Retinal pigment epithelial cell (primary cell): ENCODE results near the gene SLMAP.

Experiments
- DNase-seq: peaks from one replicate; pipeline ENCODE4 v3.0.0-alpha.2; 2010; ENCODE audit warnings: low read depth
- H3K4me3 ChIP-seq: 2 replicates; pipeline ENCODE4 v1.5.1; 2011; ENCODE audit warnings: mild to moderate bottlenecking, low read length, control low read depth, moderate library complexity
- TF ChIP-seq, protein P1 (sequence below): conservative IDR thresholded peaks from 2 replicates; pipeline ENCODE4 v1.5.1; 2011; ENCODE audit warnings: low read depth, low read length, control low read depth, inconsistent platforms

The SLMAP gene, protein sequence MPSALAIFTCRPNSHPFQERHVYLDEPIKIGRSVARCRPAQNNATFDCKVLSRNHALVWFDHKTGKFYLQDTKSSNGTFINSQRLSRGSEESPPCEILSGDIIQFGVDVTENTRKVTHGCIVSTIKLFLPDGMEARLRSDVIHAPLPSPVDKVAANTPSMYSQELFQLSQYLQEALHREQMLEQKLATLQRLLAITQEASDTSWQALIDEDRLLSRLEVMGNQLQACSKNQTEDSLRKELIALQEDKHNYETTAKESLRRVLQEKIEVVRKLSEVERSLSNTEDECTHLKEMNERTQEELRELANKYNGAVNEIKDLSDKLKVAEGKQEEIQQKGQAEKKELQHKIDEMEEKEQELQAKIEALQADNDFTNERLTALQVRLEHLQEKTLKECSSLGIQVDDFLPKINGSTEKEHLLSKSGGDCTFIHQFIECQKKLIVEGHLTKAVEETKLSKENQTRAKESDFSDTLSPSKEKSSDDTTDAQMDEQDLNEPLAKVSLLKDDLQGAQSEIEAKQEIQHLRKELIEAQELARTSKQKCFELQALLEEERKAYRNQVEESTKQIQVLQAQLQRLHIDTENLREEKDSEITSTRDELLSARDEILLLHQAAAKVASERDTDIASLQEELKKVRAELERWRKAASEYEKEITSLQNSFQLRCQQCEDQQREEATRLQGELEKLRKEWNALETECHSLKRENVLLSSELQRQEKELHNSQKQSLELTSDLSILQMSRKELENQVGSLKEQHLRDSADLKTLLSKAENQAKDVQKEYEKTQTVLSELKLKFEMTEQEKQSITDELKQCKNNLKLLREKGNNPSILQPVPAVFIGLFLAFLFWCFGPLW

DNA sequence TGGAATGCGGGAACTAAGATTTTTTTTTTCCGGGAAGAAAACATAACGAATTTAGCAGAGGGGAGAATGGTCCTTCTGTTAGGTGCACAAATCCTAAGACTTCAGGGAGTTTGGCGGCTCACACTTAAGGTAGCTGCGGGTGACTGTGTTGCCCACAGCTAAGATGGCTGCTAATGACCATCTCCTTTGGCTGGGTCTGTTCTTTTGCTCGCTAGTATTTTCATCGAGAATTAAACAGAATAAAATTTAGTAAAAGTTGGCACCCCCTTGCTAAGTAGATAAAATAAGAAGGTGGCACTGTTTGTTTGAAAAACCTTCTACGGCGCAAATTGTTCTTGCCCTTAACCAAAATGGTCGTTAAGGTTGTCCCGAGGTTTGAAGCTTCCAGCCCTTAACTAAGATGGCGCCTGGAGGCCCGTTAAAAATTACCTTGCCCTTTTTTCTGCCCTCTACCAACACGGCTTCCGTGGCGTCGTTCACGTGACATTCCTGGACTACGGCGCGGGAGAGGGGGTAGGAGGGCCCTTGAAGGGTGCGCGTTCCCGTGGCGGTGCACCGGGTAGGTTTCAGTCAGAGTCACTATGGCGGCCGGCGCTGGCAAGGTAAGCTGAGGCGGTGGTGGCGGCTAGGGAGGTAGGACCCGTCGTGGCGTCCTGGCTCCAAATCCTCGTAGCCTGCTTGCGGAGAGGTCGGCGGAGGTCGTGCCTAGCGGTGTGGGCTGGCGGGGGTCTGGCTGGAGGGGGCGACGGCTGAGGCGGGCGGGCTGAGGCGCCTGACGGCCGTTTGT lies at the start of gene SLMAP:
Gene SLMAP (plus strand): TSS at position 569 of the 787 bp plus-strand sequence. CDS start 1,343 bp downstream, outside the sequence.
- H3K4me3 ChIP-seq = peak within 1 kb of the TSS; percentile 69
- peak; percentile 91 for DNase-seq
- TF ChIP-seq, protein P1, sequence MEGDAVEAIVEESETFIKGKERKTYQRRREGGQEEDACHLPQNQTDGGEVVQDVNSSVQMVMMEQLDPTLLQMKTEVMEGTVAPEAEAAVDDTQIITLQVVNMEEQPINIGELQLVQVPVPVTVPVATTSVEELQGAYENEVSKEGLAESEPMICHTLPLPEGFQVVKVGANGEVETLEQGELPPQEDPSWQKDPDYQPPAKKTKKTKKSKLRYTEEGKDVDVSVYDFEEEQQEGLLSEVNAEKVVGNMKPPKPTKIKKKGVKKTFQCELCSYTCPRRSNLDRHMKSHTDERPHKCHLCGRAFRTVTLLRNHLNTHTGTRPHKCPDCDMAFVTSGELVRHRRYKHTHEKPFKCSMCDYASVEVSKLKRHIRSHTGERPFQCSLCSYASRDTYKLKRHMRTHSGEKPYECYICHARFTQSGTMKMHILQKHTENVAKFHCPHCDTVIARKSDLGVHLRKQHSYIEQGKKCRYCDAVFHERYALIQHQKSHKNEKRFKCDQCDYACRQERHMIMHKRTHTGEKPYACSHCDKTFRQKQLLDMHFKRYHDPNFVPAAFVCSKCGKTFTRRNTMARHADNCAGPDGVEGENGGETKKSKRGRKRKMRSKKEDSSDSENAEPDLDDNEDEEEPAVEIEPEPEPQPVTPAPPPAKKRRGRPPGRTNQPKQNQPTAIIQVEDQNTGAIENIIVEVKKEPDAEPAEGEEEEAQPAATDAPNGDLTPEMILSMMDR = no peak

DNA sequence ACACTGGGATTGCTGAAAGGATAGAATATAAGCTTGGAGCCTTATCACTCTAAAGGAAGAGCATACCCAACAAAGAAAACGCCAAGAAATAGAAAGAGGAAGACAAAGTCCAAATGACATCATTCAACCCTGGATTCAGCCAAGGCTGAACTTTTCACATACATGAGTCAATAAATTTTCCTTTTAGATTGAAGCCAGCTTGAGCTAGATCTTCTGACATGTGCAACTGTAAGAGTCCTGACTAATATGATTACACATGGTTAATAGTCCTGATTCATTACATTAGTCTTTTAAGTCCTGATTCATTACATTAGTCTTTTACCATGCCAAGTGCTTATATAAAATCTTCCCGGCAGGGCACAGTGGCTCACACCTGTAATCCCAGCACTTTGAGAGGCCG lies 49.6 kb upstream of the SLMAP start:
- DNase-seq = peak; percentile 55
- no peak overlapping the region for H3K4me3 ChIP-seq
- TF ChIP-seq, protein P1 = no peak

DNA sequence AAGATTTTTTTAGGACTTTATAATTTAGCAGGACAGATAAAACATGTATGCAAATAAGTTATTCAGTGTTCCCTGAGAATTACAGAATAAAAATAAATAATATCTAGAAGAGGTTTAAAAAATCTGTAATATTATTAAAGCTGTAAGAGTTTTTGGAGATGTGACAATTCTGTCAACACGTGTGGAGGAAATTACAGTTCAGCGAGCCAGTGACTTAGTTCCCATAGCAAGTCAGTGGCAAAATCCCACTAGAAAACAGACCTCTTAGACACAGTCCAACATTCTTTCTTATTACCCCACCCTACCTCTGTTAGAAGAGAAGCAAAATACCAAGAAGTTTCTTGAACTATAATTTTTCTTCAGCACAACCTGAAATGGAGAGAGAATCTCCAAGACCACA lies 47.1 kb upstream of the SLMAP start:
- DNase-seq = no peak
- no peak overlapping the region for H3K4me3 ChIP-seq
- TF ChIP-seq, protein P1 = no peak

DNA sequence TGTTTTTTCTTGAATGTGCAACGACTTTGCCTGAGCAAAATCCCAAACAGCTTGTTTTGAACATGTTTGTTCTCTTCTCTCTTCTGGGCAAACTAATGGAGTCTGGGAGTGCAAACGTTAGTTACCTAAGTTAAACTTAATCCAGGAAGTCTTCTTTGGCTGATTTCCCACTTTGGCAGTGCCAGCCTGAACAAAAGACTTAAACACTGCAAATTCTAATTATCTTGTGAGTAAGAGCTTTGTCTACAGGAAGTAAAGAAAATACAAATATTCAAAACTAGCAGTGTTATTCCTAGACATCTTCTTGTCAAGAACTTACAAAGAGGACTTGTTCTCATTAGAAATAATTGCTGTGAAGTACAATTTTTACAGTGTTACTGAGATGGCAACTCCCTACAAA lies 46.5 kb upstream of the SLMAP start:
- DNase-seq = peak; percentile 71
- TF ChIP-seq, protein P1 = no peak
- H3K4me3 ChIP-seq = no peak overlapping the region

DNA sequence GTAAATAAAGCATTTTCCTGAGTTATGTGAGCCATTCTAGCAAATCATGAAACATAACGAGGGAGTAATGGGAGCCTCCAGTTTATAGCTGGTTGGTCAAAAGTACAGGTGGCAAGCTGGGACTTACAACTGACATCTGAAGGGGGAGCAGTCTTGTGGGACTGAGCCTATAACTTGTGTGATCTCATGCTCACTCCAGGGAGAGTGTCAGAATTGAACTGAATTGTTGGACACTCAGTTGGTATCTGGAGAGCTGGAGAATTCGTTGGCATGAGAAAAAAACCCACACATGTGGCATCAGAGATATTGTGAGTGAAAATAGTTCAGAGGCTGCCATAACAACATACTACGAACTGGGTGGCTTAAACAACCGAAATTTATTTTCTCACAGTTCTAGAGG lies 40.4 kb upstream of the SLMAP start:
- TF ChIP-seq, protein P1 = no peak
- DNase-seq = no peak
- H3K4me3 ChIP-seq = no peak overlapping the region

DNA sequence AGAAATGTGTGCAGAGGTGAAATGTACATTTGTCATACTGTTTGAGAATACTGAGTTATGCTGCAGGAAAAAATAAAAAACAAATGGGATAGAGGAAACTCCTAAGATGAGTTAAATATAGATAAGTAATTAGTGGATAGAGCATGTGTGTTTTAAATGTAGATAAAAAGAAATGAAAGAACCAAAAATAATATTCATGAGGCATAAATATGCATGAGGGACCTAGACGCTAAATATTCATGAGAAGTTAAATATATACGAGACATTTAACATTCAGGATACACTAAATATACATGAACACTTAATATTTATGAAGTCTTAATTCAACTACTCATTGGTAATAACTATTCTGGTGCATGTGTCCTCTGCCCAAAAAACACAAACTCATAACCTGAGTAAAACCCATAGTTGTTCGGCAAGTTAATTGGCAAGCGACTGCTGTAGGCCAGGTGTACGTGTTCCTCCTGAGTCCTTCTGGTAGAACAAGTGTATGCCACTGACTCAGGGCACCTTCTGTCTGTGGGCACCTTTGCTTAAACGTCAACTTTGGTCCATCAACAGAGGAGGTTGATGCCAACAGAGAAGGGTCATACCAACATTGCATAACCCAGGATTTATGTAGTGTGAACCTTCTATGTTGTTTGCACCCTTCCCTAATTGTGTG lies 38.8 kb upstream of the SLMAP start:
- TF ChIP-seq, protein P1 = no peak
- no peak for DNase-seq

More for the DNA sequence above, 38.8 kb upstream of the SLMAP start:
- no peak overlapping the region for H3K4me3 ChIP-seq
